CD4-positive, alpha-beta T cell (primary cell): ENCODE results near the gene CTPS2. TPM values are rescaled to one million over a fixed set of nuclear protein-coding genes. Genes with fewer than 3 reads are reported as not detected.

ENCODE experiments used
- ATAC-seq: fragments of 200-7000 bp; cut with Tn5 transposase; one replicate; pipeline ENCODE4 v1.10.0; 2022; ENCODE audit warnings: mild to moderate bottlenecking; ENCODE audit not compliant: poor library complexity
- CTCF ChIA-PET: fragments of 350-600 bp; sonication (Branson Sonifier 250); formaldehyde crosslinking; loops from one replicate; lab custom pipeline; 2021; ENCODE audit warnings: antibody characterized with exemption, inconsistent platforms; lab: Charles Lee
- POLR2A ChIA-PET: fragments of 350-600 bp; sonication (Branson Sonifier 250); formaldehyde crosslinking; loops from one replicate; lab custom pipeline; 2021; ENCODE audit warnings: antibody characterized with exemption, inconsistent platforms; lab: Charles Lee
- DNase-seq, 14 experiments: peaks; one replicate each; pipeline ENCODE4 v3.0.0-alpha.2; 2013 to 2020; ENCODE audit warnings: mixed read lengths in 2 of 14
- H3K27ac ChIP-seq, 2 donors: one replicate each; pipeline versions ENCODE4 v1.5.1 to v1.7.0; 2013; ENCODE audit warnings: low read length in 2 of 2, low read depth in 1 of 2, mild to moderate bottlenecking in 1 of 2
- H3K27me3 ChIP-seq, 2 experiments: 1 replicate in 1 of 2; 2 replicates in 1 of 2; pipeline versions ENCODE4 v1.6.1 to v1.7.0; 2013; ENCODE audit warnings: low read length in 2 of 2, control low read depth in 1 of 2, mild to moderate bottlenecking in 1 of 2, moderate library complexity in 1 of 2; ENCODE audit not compliant: insufficient read depth in 2 of 2, control insufficient read depth in 1 of 2
- H3K36me3 ChIP-seq: one replicate; pipeline ENCODE4 v1.6.1; 2013; ENCODE audit warnings: low read length, control low read depth; ENCODE audit not compliant: insufficient read depth
- H3K4me1 ChIP-seq: one replicate; pipeline ENCODE4 v1.6.1; 2013; ENCODE audit warnings: low read length, control low read depth; ENCODE audit not compliant: insufficient read depth
- H3K4me3 ChIP-seq: one replicate; pipeline ENCODE4 v1.5.1; 2013; ENCODE audit warnings: mild to moderate bottlenecking, low read length, moderate library complexity
- H3K9me3 ChIP-seq, 2 experiments: 1 replicate in 1 of 2; 2 replicates in 1 of 2; pipeline versions ENCODE4 v1.6.1 to v1.7.0; 2013; ENCODE audit warnings: low read length in 2 of 2, mild to moderate bottlenecking in 2 of 2, control low read depth in 1 of 2, moderate library complexity in 1 of 2; ENCODE audit not compliant: control insufficient read depth in 1 of 2, insufficient read depth in 1 of 2
- H3K27ac Mint-ChIP-seq: one replicate; pipeline ENCODE4 v1.8.0; 2020; ENCODE audit warnings: mixed read lengths
- H3K27me3 Mint-ChIP-seq: one replicate; pipeline ENCODE4 v1.8.0; 2021; ENCODE audit warnings: mixed read lengths
- H3K36me3 Mint-ChIP-seq: one replicate; pipeline ENCODE4 v1.8.0; 2021; ENCODE audit warnings: low read depth, mixed read lengths
- H3K4me1 Mint-ChIP-seq: one replicate; pipeline ENCODE4 v1.8.0; 2021; ENCODE audit warnings: low read depth, mixed read lengths
- H3K4me3 Mint-ChIP-seq: one replicate; pipeline ENCODE4 v1.8.0; 2020; ENCODE audit warnings: mild to moderate bottlenecking, mixed read lengths
- H3K9me3 Mint-ChIP-seq: one replicate; pipeline ENCODE4 v1.8.0; 2020; ENCODE audit warnings: mixed read lengths
- CTCF ChIP-seq: fragments of 200-600 bp; IDR thresholded peaks from one replicate; pipeline ENCODE4 v1.8.0; 2022; ENCODE audit warnings: antibody characterized with exemption, mild to moderate bottlenecking
- intact Hi-C, 2 experiments: fragments of 100-400 bp; cut with DNase I in 1 of 2; cut with micrococcal nuclease in 1 of 2; formaldehyde crosslinking; loops; one replicate each; pipeline versions ENCODE4 v1.15.1 to v1.9.0; 2023 to 2025; cut with DNase I, micrococcal nuclease
- total RNA-seq, 174 experiments: library from RNA in 2 of 174; stranded (reverse) in 2 of 174; gene quantifications; one replicate each; pipeline ENCODE4 v1.2.3 and lab custom pipeline; 2021 to 2026

Gene CTPS2
- total RNA-seq, 2 experiments from 2014 or later, result 3.8 to 4.6 TPM

DNA sequence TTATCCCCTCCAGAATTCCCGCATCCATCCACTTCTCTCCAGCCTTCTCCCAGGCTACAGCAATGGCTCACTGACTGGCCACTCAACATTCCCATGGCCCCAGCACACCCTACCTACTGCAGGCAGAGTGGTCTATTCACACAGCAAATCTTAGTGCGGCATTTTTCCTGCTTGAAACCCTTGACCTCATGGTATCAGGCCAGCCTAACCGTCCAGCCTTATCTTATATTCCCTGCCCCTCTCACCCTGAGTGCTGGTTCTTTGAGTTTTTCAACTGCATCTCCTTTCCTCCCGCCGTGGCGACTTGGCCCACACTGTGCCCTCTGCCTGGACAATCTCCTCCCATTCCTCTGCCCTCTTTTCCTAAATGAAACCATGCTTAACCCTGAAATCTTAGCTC is 72.5 kb downstream of the CTPS2 start:
- no peaks in the 10 kb centered on the region for H3K9me3 Mint-ChIP-seq
- Histone ChIP-seq H3K27ac (no peak overlapping the region), H3K9me3 (no peaks in the 10 kb centered on the region), H3K36me3 (no peaks in the 10 kb centered on the region), H3K4me1 (no peaks in the 10 kb centered on the region), H3K4me3 (no peak overlapping the region), H3K27me3 (no peaks in the 10 kb centered on the region)
- H3K27ac Mint-ChIP-seq, result no peak overlapping the region
- H3K4me1 Mint-ChIP-seq, result no peaks in the 10 kb centered on the region
- no peak overlapping the region for H3K4me3 Mint-ChIP-seq
- ChIA-PET CTCF (no interaction called here), POLR2A (no interaction called here)
- DNase-seq (no peak), ATAC-seq (no peak)
- peaks cover 12% of the 10 kb centered on the region for H3K36me3 Mint-ChIP-seq
- intact Hi-C loops, result no loop called here
- no peak for TF ChIP-seq CTCF
- no peaks in the 10 kb centered on the region for H3K27me3 Mint-ChIP-seq

GRCh38 chrX:16638533-16638932 is 73.9 kb downstream of the CTPS2 start:
- Histone ChIP-seq H3K27ac (no peak overlapping the region), H3K36me3 (no peaks in the 10 kb centered on the region), H3K9me3 (no peaks in the 10 kb centered on the region), H3K4me3 (no peak overlapping the region), H3K27me3 (no peaks in the 10 kb centered on the region), H3K4me1 (no peaks in the 10 kb centered on the region)
- intact Hi-C loops, result no loop called here
- Mint-ChIP-seq H3K27ac (no peak overlapping the region), H3K27me3 (no peaks in the 10 kb centered on the region), H3K4me1 (peaks cover 8% of the 10 kb centered on the region), H3K36me3 (peaks cover 12% of the 10 kb centered on the region), H3K9me3 (no peaks in the 10 kb centered on the region), H3K4me3 (no peak overlapping the region)
- no peak for TF ChIP-seq CTCF
- ChIA-PET CTCF (no interaction called here), POLR2A (no interaction called here)
- no peak for DNase-seq
- no peak for ATAC-seq

GRCh38 chrX:16635596-16635995 is 76.9 kb downstream of the CTPS2 start:
- intact Hi-C loops, result no loop called here

More at GRCh38 chrX:16635596-16635995, 76.9 kb downstream of the CTPS2 start:
- ChIA-PET POLR2A (no interaction called here), CTCF (no interaction called here)
- Histone ChIP-seq H3K27ac (no peak overlapping the region), H3K9me3 (no peaks in the 10 kb centered on the region), H3K27me3 (no peaks in the 10 kb centered on the region), H3K4me3 (no peak overlapping the region), H3K4me1 (no peaks in the 10 kb centered on the region), H3K36me3 (no peaks in the 10 kb centered on the region)
- no peak for ATAC-seq
- TF ChIP-seq CTCF, result no peak
- H3K27me3 Mint-ChIP-seq, result no peaks in the 10 kb centered on the region
- H3K27ac Mint-ChIP-seq, result no peak overlapping the region
- no peaks in the 10 kb centered on the region for H3K9me3 Mint-ChIP-seq
- peaks cover 8% of the 10 kb centered on the region for H3K4me1 Mint-ChIP-seq
- no peak overlapping the region for H3K4me3 Mint-ChIP-seq
- no peak for DNase-seq
- H3K36me3 Mint-ChIP-seq, result peaks cover 12% of the 10 kb centered on the region
